Left ventricle myocardium inferior (tissue), 1 donor: ENCODE data around the gene MLH1. TPM values are rescaled to one million over a fixed set of nuclear protein-coding genes. Genes with fewer than 3 reads are reported as not detected.
A peak's percentile ranks its signal among the peaks of the same experiment; 100 is the strongest.

ENCODE experiments used
- DNase-seq: peaks from one replicate; pipeline ENCODE4 v3.0.0-alpha.2; 2020
- H3K27ac ChIP-seq: fragments of 200-600 bp; replicated peaks from 2 replicates; pipeline ENCODE4 v1.8.0; 2021
- H3K27me3 ChIP-seq: fragments of 200-600 bp; 2 replicates; pipeline ENCODE4 v1.8.0; 2021; ENCODE audit warnings: low read depth
- H3K36me3 ChIP-seq: fragments of 200-600 bp; 2 replicates; pipeline ENCODE4 v1.8.0; 2021
- H3K4me1 ChIP-seq: fragments of 200-600 bp; 2 replicates; pipeline ENCODE4 v1.8.0; 2021
- H3K4me3 ChIP-seq: fragments of 200-600 bp; 2 replicates; pipeline ENCODE4 v1.8.0; 2021; ENCODE audit warnings: mild to moderate bottlenecking, moderate library complexity
- H3K9me3 ChIP-seq: fragments of 200-600 bp; replicated peaks from 2 replicates; pipeline ENCODE4 v1.8.0; 2021
- intact Hi-C: fragments of 100-400 bp; cut with micrococcal nuclease; formaldehyde crosslinking; loops from one replicate; pipeline ENCODE4 v1.11.0; 2022
- total RNA-seq: library from RNA; stranded (reverse); fragmentation: NEBNext Ultra II Directional; extraction: Animal tissue kit (Norgen Biotek cat#: 25700); gene quantifications from one replicate; pipeline ENCODE4 v1.2.1, GENCODE V29; 2021
- TF ChIP-seq, protein P1 (sequence below): fragments of 200-600 bp; IDR thresholded peaks from 2 replicates; pipeline ENCODE4 v1.8.0; 2021; ENCODE audit warnings: antibody characterized with exemption, mild to moderate bottlenecking, borderline replicate concordance
- donor health status: DM: no; HTN: yes; CAD: no; lungs with severe emphysema.

The MLH1 gene
- total RNA-seq, 1 donor from 2014 or later = 55.6 TPM

- H3K4me3 ChIP-seq = no peak overlapping the region
- intact Hi-C loops = no loop called here
- peaks cover 40% of the 10 kb centered on the region for H3K4me1 ChIP-seq
- peak overlapping the region; percentile 83 for H3K27ac ChIP-seq
- H3K36me3 ChIP-seq = peaks cover 87% of the 10 kb centered on the region
- no peaks in the 10 kb centered on the region for H3K9me3 ChIP-seq
- TF ChIP-seq, protein P1, sequence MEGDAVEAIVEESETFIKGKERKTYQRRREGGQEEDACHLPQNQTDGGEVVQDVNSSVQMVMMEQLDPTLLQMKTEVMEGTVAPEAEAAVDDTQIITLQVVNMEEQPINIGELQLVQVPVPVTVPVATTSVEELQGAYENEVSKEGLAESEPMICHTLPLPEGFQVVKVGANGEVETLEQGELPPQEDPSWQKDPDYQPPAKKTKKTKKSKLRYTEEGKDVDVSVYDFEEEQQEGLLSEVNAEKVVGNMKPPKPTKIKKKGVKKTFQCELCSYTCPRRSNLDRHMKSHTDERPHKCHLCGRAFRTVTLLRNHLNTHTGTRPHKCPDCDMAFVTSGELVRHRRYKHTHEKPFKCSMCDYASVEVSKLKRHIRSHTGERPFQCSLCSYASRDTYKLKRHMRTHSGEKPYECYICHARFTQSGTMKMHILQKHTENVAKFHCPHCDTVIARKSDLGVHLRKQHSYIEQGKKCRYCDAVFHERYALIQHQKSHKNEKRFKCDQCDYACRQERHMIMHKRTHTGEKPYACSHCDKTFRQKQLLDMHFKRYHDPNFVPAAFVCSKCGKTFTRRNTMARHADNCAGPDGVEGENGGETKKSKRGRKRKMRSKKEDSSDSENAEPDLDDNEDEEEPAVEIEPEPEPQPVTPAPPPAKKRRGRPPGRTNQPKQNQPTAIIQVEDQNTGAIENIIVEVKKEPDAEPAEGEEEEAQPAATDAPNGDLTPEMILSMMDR = no peak
- DNase-seq = no peak
- no peaks in the 10 kb centered on the region for H3K27me3 ChIP-seq
Observed at GRCh38 chr3:37017683-37018082, 24.4 kb downstream of the MLH1 start.

- intact Hi-C loops = loop anchor here (5.0 kb wide), 1 partner anchor 188 kb away; no protein-coding TSS in a partner anchor
- Histone ChIP-seq H3K4me1 (peaks cover 57% of the 10 kb centered on the region), H3K9me3 (no peaks in the 10 kb centered on the region), H3K27me3 (no peaks in the 10 kb centered on the region), H3K4me3 (no peak overlapping the region), H3K27ac (peak overlapping the region; percentile 85), H3K36me3 (peaks cover 74% of the 10 kb centered on the region)
- DNase-seq = no peak
- TF ChIP-seq, protein P1 = peak; percentile 62
Observed at GRCh38 chr3:37024092-37024491, 30.8 kb downstream of the MLH1 start.

- Histone ChIP-seq H3K4me3 (no peak overlapping the region), H3K27me3 (no peaks in the 10 kb centered on the region), H3K9me3 (no peaks in the 10 kb centered on the region), H3K36me3 (peaks cover 66% of the 10 kb centered on the region), H3K27ac (peak overlapping the region; percentile 85), H3K4me1 (peaks cover 65% of the 10 kb centered on the region)
- TF ChIP-seq, protein P1 = no peak
- intact Hi-C loops = loop anchor here (5.0 kb wide), 1 partner anchor 187 kb away; no protein-coding TSS in a partner anchor
- DNase-seq = no peak
Observed at GRCh38 chr3:37024820-37025405, 31.6 kb downstream of the MLH1 start.

DNA sequence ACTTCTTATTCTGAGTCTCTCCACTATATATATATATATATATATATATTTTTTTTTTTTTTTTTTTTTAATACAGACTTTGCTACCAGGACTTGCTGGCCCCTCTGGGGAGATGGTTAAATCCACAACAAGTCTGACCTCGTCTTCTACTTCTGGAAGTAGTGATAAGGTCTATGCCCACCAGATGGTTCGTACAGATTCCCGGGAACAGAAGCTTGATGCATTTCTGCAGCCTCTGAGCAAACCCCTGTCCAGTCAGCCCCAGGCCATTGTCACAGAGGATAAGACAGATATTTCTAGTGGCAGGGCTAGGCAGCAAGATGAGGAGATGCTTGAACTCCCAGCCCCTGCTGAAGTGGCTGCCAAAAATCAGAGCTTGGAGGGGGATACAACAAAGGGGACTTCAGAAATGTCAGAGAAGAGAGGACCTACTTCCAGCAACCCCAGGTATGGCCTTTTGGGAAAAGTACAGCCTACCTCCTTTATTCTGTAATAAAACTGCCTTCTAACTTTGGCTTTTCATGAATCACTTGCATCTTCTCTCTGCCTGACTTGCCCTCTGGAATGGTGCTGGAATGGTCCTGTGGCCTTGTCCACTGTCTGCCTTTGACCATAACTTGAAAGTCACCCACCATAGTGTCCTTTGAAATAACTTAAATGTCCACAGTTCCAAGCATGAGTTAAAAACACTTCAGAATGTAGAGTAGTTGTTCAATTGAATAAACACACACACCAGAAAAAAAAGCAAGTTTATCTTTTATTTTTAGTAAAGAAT lies 32.4 kb downstream of the MLH1 start:
- Histone ChIP-seq H3K27me3 (no peaks in the 10 kb centered on the region), H3K9me3 (no peaks in the 10 kb centered on the region), H3K4me3 (no peak overlapping the region), H3K4me1 (peaks cover 73% of the 10 kb centered on the region), H3K36me3 (peaks cover 58% of the 10 kb centered on the region), H3K27ac (peak overlapping the region; percentile 85)
- DNase-seq = no peak
- intact Hi-C loops = no loop called here
- TF ChIP-seq, protein P1 = no peak

DNA sequence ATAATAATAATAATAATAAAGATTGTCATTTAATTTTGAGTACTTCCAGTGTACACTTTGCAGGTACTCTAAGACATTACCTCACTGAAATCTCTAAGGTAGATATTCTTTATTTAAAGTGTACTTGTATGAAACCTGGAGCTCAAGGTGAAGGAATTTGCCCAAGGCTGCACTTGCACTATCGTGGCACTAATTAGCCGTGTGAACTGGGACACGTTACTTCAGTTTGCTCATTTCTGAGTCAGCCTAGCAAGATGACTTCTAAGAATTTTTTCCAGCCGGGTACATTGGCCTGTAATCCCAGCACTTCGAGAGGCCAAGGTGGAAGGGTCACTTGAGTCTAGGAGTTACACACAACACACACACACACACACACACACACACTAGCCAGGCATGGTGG lies 33.5 kb downstream of the MLH1 start:
- TF ChIP-seq, protein P1 = no peak
- DNase-seq = no peak
- peaks cover 49% of the 10 kb centered on the region for H3K36me3 ChIP-seq
- no peaks in the 10 kb centered on the region for H3K9me3 ChIP-seq
- peaks cover 84% of the 10 kb centered on the region for H3K4me1 ChIP-seq
- H3K27ac ChIP-seq = peak overlapping the region; percentile 85
- H3K27me3 ChIP-seq = no peaks in the 10 kb centered on the region
- intact Hi-C loops = no loop called here
- H3K4me3 ChIP-seq = no peak overlapping the region
